Gastrocnemius medialis (tissue), 4 donors: Measurements from ENCODE around the gene FNDC1. TPM values are rescaled to one million over a fixed set of nuclear protein-coding genes. Genes with fewer than 3 reads are reported as not detected.

Experiments used
- ATAC-seq, 2 donors: fragments of 150-250 bp; one replicate each; pipeline ENCODE4 v1.9.1; 2016
- DNase-seq, 2 donors: peaks; one replicate each; pipeline ENCODE4 v3.0.0-alpha.2; 2019
- H3K27ac ChIP-seq, 4 donors: fragments of 200-600 bp; sonication (generic); 1 replicate in 1 of 4; 2 replicates in 3 of 4; pipeline ENCODE4 v1.5.1; 2016 to 2018; ENCODE audit warnings: mild to moderate bottlenecking in 2 of 4, moderate library complexity in 1 of 4
- H3K27me3 ChIP-seq, 3 donors: fragments of 200-600 bp; sonication (generic) in 2 of 3; 1 replicate in 1 of 3; 2 replicates in 2 of 3; pipeline versions ENCODE4 v1.5.1 to v1.6.0; 2016 to 2019; ENCODE audit warnings: mild to moderate bottlenecking in 1 of 3, moderate library complexity in 1 of 3
- H3K36me3 ChIP-seq, 2 donors: fragments of 200-600 bp; sonication (generic) in 1 of 2; one replicate each; pipeline ENCODE4 v1.5.1; 2017 to 2018
- H3K4me1 ChIP-seq, 2 donors: fragments of 200-600 bp; sonication (generic) in 1 of 2; one replicate each; pipeline ENCODE4 v1.5.1; 2016 to 2017; ENCODE audit warnings: mild to moderate bottlenecking in 2 of 2
- H3K4me3 ChIP-seq, 4 donors: fragments of 200-600 bp; sonication (generic) in 3 of 4; 1 replicate in 1 of 4; 2 replicates in 3 of 4; pipeline ENCODE4 v1.5.1; 2016 to 2019; ENCODE audit warnings: mild to moderate bottlenecking in 2 of 4
- H3K9me3 ChIP-seq, 3 donors: fragments of 200-600 bp; sonication (generic) in 2 of 3; 1 replicate in 1 of 3; 2 replicates in 2 of 3; pipeline ENCODE4 v1.5.1; 2016 to 2019
- POLR2A ChIP-seq, 2 donors: fragments of 450-650 bp; IDR thresholded peaks; one replicate each; pipeline ENCODE4 v1.6.1; 2017; ENCODE audit warnings: antibody characterized with exemption in 2 of 2, mild to moderate bottlenecking in 2 of 2, moderate library complexity in 2 of 2
- in situ Hi-C, 4 donors: fragments of 200-750 bp; cut with MboI; loops; one replicate each; pipeline versions ENCODE4 v1.15.0 to v1.8.0; 2017; ENCODE audit warnings: low sequenced_read_pairs in 4 of 4
- intact Hi-C: fragments of 100-400 bp; cut with DNase I; formaldehyde crosslinking; loops from one replicate; pipeline ENCODE4 v1.15.1; 2023; ENCODE audit warnings: low total_unique reads
- total RNA-seq, 4 donors: library from RNA; depleted of rRNA; stranded (reverse); fragments of >200 nt; gene quantifications; one replicate each; pipeline versions ENCODE4 v1.1.0 to v1.2.3, GENCODE V29; 2016
- TF ChIP-seq, protein P1 (sequence below), 5 experiments: fragments of 450-650 bp in 3 of 5; fragments of 200-600 bp in 2 of 5; sonication (generic) in 2 of 5; IDR thresholded peaks in 4 of 5; conservative IDR thresholded peaks in 1 of 5; 1 replicate in 4 of 5; 2 replicates in 1 of 5; pipeline ENCODE4 v1.5.1; 2016 to 2019; ENCODE audit warnings: antibody characterized with exemption in 5 of 5, mild to moderate bottlenecking in 3 of 5, moderate library complexity in 3 of 5

FNDC1 gene
- total RNA-seq, 4 donors from 2014 or later = 0.16 to 0.41 (median 0.31) TPM

DNA sequence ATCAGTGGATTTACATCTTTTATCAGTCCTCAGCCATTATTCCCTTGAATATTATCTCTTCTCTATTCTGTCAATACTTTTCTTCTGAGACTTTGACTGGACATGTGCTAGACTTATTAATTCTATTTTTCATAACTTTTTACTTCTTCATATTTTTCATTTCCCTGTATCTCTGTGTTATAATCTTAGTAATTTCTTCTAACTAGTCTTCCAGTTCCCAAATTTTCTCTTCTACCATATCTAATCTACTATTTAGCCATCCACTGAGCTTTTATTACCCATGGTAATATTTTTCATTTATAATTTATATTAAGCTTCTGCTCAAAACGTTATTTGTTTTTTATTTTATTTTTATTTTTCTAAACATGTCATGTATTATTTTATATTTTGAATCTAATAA is 13.1 kb upstream of the FNDC1 start:
- H3K27ac ChIP-seq = no peak overlapping the region
- intact Hi-C loops (no loop called here), in situ Hi-C loops (no loop called here)
- H3K27me3 ChIP-seq = no peaks in the 10 kb centered on the region
- ATAC-seq (no peak), DNase-seq (no peak)
- H3K36me3 ChIP-seq = no peaks in the 10 kb centered on the region
- TF ChIP-seq, protein P1, sequence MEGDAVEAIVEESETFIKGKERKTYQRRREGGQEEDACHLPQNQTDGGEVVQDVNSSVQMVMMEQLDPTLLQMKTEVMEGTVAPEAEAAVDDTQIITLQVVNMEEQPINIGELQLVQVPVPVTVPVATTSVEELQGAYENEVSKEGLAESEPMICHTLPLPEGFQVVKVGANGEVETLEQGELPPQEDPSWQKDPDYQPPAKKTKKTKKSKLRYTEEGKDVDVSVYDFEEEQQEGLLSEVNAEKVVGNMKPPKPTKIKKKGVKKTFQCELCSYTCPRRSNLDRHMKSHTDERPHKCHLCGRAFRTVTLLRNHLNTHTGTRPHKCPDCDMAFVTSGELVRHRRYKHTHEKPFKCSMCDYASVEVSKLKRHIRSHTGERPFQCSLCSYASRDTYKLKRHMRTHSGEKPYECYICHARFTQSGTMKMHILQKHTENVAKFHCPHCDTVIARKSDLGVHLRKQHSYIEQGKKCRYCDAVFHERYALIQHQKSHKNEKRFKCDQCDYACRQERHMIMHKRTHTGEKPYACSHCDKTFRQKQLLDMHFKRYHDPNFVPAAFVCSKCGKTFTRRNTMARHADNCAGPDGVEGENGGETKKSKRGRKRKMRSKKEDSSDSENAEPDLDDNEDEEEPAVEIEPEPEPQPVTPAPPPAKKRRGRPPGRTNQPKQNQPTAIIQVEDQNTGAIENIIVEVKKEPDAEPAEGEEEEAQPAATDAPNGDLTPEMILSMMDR (IDR thresholded peaks at IDR 0.05 in 4 of 5, conservative IDR thresholded peaks at IDR 0.05 in 1 of 5) = no peak
- no peak for TF ChIP-seq POLR2A (IDR thresholded peaks at IDR 0.05)
- H3K9me3 ChIP-seq = no peaks in the 10 kb centered on the region
- no peak overlapping the region for H3K4me3 ChIP-seq
- H3K4me1 ChIP-seq = peaks cover 0 to 11% of the 10 kb centered on the region in 2 donors

DNA sequence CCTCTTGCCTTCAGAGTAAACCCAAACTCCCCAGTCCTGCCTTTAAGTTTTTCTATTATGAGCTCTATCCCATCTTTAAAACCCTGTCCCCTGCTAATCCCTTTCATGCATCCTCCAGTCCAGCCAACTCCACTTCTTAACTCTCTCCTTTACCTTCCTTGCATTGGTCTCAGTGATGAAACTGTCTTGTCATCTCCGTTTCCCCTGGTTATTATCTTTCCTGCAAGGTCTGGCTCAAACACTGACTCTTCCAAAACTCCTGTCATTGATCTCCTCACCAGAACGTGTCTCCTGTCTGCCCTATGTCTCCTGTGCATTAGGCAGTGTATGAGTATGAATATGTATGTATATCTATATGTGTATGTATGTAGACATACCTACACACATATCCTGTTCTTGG is 11.8 kb upstream of the FNDC1 start:
- in situ Hi-C loops = no loop called here
- ATAC-seq (no peak), DNase-seq (no peak)
- Histone ChIP-seq H3K4me1 (peaks cover 0 to 9% of the 10 kb centered on the region in 2 donors), H3K36me3 (no peaks in the 10 kb centered on the region), H3K9me3 (no peaks in the 10 kb centered on the region), H3K27ac (no peak overlapping the region), H3K4me3 (no peak overlapping the region), H3K27me3 (no peaks in the 10 kb centered on the region)
- TF ChIP-seq, protein P1 (IDR thresholded peaks at IDR 0.05 in 4 of 5, conservative IDR thresholded peaks at IDR 0.05 in 1 of 5) = no peak
- no peak for TF ChIP-seq POLR2A (IDR thresholded peaks at IDR 0.05)
- intact Hi-C loops = no loop called here

DNA sequence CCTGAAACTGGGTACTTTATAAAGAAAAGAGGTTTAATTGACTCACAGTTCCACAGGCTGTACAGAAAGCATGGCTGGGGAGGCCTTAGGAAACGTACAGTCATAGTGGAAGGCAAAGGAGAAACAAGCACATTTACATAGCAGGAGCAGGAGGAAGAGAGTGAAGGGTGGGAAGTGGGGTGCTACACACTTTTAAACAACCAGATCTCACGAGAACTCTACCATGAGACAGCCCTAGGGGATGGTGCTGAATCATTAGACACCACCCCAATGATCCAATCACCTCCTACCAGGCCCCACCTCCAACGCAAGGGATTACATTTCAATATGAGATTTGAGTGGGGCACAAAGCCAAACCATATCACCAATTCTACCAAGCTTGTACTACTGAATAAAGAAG is 7.4 kb upstream of the FNDC1 start:
- Histone ChIP-seq H3K4me3 (no peak overlapping the region), H3K27ac (no peak overlapping the region), H3K27me3 (peaks cover 4 to 11% (median 8%) of the 10 kb centered on the region in 3 donors), H3K9me3 (no peaks in the 10 kb centered on the region), H3K4me1 (no peaks in the 10 kb centered on the region), H3K36me3 (no peaks in the 10 kb centered on the region)
- in situ Hi-C loops (no loop called here), intact Hi-C loops (no loop called here)
- TF ChIP-seq, protein P1 (IDR thresholded peaks at IDR 0.05 in 4 of 5, conservative IDR thresholded peaks at IDR 0.05 in 1 of 5) = no peak
- no peak for TF ChIP-seq POLR2A (IDR thresholded peaks at IDR 0.05)
- no peak for ATAC-seq
- DNase-seq = no peak

DNA sequence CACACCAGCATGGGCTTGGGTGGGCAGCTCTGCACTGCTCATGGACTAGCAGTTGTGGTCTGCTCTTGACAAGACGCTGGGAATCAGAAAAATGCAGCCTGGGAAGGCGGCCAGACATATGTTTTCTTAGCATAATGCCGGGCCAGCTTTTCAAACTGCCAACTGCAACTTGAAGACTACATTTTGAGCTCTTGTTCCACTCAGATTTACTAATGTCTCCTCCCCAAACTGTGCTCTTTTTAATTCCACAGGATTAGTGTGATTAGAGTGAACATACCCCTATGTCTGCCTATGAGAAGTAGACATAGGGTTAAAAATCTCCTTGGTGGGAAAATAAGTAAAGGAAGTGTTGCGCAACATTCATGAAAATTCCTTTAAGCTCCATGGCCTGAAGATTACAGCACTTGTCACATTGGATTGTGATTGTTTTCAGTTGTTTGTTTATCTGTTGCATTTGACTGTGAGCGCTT is 5.3 kb upstream of the FNDC1 start:
- DNase-seq (no peak), ATAC-seq (no peak)
- Histone ChIP-seq H3K36me3 (no peaks in the 10 kb centered on the region), H3K4me1 (no peaks in the 10 kb centered on the region), H3K4me3 (no peak overlapping the region), H3K9me3 (no peaks in the 10 kb centered on the region), H3K27me3 (peaks cover 16 to 29% (median 25%) of the 10 kb centered on the region in 3 donors), H3K27ac (no peak overlapping the region)
- in situ Hi-C loops = no loop called here
- TF ChIP-seq POLR2A (IDR thresholded peaks at IDR 0.05) = no peak
- TF ChIP-seq, protein P1 (IDR thresholded peaks at IDR 0.05 in 4 of 5, conservative IDR thresholded peaks at IDR 0.05 in 1 of 5) = no peak
- intact Hi-C loops = no loop called here
